ENCODE measurements around the gene TFB2M.
"Not testable (repeated sequence)": the region's sequence is repeated elsewhere in the genome, so short reads cannot be mapped to it uniquely, and the experiment has no call there.

TFB2M gene, protein sequence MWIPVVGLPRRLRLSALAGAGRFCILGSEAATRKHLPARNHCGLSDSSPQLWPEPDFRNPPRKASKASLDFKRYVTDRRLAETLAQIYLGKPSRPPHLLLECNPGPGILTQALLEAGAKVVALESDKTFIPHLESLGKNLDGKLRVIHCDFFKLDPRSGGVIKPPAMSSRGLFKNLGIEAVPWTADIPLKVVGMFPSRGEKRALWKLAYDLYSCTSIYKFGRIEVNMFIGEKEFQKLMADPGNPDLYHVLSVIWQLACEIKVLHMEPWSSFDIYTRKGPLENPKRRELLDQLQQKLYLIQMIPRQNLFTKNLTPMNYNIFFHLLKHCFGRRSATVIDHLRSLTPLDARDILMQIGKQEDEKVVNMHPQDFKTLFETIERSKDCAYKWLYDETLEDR

DNA sequence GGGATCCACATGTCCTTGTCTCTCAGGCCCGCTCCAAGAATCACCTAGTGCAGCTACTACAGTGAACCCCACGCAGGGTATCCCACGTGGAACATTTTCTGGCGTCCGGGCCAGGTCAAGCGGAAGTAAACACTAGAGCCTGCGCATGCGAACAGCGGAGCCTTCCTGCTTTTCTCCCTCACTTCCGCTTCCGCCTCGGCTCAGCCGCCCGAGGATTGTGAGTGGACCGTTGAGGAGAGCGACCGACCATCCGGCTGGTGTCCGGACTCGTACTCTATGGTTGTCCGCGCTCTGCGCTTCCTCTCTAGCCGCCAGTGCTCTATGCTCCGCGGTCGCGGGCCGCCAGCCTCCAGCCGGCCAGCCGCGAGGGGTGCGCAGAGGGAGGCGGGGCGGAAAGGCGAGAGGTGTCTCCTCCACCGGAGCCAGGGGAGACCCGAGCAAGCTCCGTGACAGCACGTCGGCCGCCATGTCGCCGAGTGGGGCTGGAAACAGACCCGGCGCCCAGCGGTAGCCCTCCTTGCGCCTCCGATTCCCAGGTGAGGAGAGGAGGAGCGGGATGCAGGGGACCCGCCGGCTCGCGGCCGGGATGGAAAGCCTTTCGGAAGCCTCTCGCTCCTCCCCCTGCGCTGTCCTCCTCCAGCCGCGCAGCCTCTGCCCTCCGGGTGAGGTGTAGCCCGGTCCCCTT is at the start of gene TFB2M, which contains the start of gene CNST:
Gene TFB2M (minus strand): TSS at position 134 of the 685 bp plus-strand sequence. CDS start 123 bp downstream, at position 11.
Gene CNST (plus strand): TSS at position 329 of the 685 bp plus-strand sequence. CDS start 25,107 bp downstream, outside the sequence.
- DNase-seq, result peak; percentile 97

DNA sequence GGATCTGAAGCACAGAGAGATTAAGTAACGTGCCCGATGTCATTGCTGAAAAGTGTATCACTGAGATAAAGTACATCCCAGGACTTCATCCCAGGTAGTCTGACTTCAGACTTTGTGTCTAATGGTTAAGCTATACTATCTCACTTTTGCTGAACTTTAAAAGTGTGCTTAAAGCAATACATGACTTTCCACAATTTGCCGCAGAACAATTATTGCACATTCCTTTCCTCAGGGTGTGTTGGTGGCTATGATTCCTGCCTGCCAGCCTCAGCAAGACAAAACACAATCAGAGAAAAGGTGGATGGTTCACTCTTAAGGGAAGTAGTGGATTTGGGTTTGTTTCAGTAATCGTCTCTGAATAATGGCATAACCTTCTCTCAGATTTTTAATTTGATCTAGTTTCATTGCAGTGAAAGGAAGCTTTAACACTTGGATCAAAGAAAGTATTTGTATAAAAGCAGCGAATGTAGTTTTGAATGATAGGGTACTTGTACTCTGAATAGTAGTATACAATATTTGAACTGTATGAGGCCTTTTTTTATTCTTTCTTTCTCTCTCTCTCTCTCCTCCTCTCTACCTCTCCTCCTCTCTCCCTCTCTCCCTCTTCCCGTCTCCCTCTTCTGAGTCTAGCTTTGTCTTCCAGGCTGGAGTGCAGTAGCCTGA is 47.2 kb upstream of the TFB2M start:
- no peak for DNase-seq

DNA sequence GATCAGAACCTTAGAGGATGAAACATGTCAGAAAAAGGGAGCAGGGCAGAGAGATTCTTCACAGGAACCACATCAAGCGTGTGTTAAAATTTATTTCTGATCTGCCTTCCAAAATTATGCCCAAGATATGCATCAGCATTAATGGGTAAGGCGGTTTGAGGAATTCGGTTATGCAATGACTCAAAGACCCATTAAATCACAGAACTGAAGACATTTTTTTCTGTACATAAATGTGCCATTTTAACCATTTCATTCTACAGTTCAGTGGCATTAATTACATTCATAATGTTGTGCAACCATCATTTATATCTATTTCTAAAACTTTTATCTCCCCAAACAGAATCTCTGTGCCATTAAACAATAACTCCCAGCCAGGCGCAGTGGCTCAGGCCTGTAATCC is 43.6 kb upstream of the TFB2M start:
- DNase-seq, result no peak

DNA sequence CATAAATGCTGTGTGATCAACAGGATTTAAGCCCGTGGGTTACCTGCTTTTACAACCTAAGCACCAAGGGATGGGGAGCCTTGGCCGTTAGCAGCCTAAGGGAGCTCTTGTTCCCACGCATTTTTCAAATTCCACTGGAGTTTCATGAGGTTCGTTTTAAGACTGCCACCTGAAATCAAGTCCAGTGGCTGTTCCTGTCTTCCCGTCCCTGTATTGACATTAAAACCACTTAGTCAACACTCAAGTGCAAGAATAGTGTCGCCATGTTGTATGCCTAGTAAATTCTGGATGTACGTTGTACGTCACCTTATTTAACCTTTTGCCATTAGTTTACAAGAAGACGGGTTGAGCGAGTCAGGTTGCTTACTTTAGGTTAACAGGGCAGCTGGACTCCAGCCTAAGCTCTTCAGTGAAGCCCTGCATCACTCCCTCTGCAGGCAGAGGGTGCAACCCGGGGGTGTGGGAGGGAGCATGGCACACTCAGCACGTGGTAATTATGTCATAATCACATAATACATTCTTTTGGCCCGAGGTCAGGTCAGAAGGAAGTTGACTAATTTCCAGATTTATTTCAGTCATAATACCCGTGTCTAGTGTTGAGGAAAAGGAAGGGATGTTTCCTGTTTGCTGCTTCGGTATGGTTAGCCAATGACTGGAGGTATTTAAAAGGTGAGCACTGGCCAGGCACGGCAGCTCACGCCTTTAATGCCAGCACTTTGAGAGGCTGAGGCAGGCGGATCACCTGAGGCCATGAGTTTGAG is 42.7 kb upstream of the TFB2M start:
- peak; percentile 94 for DNase-seq

DNA sequence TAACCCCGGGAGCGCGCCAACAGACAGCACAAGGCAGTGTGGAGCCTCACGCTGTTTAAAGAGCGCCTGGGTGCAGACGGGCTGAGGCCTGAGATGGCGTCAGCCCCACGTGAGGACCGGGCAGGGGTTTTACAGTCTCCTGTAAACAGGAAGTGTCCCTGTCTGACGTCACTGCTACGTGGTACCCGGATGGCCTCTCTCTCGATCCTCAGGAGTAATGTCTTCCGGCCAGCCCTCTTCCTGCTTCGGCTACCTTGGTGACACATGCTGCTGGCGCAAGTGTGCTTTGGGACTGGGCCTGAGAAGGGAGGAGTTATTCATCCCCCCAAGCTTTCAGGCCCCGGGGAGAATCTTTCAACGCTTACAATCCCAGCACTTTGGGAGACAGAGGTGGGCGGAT is 41.4 kb upstream of the TFB2M start:
- DNase-seq, result no peak

DNA sequence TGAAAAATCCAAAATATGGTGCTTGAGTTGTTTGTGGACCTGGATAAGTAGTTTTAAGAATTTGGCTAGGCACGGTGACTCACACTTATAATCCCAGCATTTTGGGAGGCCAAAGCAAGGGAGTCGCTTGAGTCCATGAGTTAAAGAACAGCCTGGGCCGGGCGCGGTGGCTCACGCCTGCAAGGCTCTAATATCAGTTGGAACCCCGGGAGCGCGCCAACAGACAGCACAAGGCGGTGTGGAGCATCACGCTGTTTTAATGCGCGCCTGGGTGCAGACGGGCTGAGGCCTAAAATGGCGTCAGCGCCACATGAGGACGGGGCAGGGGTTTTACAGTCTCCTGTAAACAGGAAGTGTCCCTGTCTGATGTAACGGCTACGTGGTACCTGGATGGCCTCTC is 39.2 kb upstream of the TFB2M start:
- not testable (repeated sequence) for DNase-seq

DNA sequence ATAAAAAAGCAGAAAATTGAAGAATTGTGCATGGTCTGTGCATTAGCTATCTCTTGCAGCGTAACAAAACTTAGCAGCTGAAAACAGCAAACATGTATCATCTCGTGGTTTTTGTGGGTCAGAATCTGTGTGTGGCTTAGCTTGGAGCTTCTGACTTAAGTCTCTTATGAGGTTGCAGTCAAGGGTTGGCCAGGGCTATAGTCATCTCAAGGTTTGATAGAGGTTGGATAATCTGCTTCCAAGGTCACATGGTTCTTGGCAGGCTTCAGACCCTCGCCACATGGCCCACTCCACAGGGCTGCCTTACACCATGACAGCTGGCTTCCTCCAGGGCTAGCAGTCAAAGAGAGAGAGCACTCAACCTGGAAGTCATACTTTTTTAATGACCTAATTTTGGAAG is 36.1 kb upstream of the TFB2M start:
- DNase-seq, result no peak

DNA sequence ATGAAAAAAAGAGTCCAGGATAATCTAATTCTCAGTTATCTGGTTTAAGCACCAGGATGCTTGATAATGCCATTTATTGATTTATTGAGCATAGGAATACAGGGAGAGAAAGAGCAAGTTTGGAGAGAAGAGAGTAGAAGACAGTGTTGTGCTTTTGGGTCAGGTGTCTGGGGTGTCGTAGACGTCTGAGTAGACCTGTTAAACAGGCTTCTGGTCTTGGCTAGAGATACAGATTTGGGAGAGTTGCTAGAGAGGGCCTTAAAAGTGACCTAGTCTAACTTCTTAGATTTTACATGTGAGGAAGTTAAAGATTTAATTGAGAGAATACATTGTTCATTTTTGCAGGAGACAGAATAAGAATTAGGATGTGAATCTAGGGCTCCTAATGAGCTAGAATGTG is 34.5 kb upstream of the TFB2M start:
- no peak for DNase-seq

DNA sequence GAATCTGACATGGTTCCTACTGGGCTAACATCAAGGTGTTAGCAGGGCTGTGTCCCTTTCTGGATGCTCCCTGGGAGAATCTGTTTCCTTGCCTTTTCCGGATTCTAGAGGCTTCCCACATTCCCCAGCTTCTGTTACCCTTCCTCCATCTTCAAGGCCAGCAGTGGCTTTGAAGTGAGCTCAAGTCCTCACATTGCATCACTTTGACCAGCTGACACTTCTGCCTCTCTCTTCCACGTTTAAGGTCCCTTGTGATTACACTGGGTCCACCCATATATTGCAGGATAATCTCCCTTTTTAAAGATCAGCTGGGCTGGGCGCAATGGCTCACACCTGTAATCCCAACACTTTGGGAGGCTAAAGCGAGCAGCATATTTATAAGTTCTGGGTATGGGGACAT is 33.3 kb upstream of the TFB2M start:
- no peak for DNase-seq

DNA sequence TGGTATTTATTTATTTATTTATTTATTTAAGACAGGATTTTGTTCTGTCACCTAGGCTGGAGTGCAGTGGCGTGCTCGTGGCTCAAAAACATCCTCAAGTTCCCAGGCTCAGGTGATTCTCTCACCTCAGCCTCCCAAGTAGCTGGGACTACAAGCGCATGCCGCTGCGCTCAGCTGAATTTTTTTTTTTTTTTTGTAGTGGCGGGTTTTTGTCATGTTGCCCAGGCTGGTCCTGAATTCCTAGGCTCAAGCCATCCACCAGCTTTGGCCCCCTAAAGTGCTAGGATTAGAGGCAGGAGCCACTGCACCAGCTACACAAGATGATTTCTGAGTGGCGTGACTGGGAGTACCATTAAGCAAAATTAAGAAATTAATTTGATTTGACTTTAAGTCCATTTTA is 31.9 kb upstream of the TFB2M start:
- no peak for DNase-seq

DNA sequence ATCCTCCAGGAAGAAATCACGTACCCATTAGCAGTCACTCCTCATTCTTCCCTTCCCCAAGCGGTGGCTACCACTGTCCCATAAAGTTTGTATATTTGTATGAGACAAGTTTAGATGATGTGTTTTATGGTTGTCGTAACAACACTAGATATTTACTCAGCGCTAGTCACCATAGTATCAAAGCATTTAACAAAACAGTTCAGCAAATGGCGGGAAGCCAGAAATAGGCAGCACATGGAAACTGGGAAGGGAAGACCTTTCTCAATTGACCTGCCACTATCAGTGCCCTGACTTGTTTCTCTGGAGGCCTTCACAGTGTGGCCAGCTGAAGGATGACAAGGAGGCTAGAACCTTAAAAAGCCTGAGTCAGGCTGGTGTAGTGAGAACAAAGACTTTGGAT is 31.3 kb upstream of the TFB2M start:
- peak; percentile 44 for DNase-seq

DNA sequence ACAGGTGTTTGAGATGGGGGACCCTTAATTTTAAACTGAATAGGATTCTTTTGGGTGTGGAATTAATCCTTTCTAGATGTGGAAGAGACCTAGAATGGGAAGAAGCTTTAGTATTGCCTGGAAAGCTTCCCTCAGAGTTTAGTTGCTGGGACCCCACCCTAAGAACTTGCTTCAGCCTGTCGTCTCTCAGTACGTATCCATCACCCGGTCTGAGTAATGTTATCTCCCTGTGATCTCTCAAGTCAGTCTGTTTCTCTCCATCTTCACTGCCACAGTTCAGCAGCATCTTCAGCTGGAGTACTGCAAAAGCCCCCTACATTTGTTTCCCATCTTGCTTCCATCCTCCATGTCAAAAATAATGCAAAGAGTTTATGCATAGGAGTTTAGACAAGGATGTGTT is 29.1 kb upstream of the TFB2M start:
- no peak for DNase-seq

DNA sequence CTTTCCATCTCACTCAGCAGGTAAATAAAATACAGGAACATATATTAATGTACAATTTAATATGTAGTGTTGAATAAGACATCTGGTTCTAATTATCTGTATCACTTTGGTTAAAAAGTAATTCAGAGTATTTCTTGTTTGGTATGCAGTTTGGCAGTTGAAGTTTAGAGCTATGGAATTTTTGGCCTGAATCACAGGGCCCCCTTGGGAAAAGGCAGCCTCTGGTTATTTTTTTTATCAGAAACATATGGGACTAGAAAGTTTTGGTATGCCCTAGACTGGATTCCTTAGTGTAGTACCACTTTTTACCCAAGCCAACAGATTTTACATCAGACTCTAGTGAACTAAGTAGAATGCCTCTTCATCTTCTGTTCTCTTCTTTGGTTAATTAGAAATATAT is 26.6 kb upstream of the TFB2M start:
- DNase-seq, result no peak

DNA sequence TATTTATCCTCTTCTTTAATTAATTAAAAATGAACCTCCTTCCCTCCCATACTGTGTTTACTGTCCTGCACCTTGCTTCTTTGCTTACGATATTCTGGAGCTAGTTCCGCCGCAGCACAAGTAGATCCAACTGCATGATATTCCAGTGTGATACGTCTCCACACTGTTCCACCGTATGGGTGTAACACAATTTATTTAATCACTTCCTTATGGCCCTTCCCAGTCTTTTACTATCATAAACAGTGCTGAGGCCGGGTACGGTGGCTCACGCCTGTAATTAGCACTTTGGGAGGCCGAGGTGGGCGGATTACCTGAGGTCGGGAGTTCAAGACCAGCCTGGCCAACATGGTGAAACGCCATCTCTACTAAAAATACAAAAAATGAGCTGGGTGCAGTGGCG is 25.9 kb upstream of the TFB2M start:
- DNase-seq, result no peak

DNA sequence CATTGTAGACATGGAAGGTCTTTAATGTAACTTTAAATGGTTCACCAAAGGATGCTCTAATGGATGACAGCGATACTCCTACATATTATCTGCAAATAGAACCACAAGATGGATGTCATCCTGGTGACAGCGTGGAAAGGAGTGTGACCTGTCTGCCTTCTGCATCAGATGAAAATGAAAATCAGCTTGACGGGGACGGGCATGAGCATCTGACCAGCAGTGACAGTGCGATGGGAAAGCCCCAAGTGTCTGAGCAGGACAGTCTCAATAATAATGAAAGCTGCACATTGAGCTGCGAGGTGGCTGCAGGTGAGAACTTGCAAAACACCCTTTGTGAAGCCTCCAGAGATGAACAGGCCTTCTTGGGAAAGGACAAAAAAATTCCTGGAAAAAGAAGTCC is 25.4 kb upstream of the TFB2M start:
- no peak for DNase-seq

DNA sequence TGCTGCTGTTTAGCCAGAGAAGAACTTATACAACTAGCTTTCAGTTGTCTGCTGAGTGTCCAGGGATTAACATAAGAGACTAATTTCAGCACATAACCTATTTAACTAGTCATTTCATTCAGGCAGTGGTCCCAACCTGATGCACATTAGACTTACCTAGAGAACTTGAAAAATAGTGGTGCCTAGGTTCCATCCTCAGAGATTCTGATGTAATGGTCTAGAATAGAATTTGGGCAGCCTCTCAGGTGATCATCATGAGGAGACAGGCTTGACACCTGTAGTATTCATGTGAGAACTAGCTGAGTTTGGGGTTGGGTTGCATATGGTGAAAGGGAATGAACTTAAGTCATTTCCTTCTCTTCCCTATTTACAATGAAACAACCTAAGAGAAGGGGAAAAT is 25.0 kb upstream of the TFB2M start:
- DNase-seq, result no peak

DNA sequence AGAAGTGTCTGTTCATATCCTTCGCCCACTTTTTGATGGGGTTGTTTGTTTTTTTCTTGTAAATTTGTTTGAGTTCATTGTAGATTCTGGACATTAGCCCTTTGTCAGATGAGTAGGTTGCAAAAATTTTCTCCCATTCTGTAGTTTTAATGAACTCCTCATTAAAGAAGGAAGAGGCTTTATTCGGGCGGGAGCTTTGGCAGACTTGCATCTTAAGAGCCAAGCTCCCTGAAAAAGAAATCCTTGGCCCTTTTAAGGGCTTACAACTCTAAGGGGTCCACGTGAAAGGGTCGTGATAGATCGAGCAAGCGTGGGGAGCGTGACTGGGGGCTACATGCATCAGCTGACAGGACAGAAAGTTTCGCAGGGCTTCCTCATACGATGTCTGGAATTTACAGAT is 23.9 kb upstream of the TFB2M start:
- not testable (repeated sequence) for DNase-seq

DNA sequence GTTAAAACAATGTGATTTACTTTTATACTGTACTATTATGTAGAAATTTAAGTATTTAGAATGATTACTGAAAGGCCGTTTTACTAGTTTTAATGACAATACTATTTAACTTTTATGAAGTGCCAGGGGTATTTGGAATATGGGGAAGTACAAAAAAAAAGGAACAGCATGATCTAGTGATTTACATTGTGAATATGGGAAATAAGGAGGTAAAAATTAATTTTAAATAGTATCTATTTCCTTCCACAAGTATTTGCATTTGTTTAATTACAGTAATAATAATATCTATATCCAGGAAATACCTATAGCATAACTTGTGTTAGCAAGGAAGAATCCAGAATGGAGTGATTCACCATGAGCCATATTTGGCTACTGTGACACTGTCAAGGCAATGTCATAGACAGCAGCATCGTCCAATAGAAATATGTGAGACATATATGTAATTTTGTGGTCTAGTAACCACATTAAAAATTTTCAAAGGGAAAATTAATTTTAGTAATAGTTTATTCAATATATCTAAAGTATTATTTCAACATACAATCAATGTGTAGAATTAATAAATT is 22.2 kb upstream of the TFB2M start:
- no peak for DNase-seq

DNA sequence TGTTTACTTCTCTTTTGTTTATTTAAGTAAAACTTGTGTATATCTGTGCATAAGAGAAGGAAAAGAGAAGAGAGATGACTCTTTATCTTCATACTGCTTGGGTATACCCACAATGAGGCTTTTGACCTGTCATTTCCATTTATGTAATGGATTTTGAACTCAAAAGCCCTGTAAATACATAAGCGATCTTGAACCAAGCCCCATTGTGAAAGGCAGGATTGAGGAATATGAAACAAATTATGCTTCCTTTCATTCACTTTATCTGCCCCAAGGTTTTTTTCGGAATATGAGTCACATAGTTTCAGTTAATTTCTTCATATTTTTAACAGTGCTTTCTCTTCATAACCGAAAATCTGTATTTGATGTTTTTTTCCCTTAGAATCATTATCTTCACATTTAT is 21.5 kb upstream of the TFB2M start:
- no peak for DNase-seq

DNA sequence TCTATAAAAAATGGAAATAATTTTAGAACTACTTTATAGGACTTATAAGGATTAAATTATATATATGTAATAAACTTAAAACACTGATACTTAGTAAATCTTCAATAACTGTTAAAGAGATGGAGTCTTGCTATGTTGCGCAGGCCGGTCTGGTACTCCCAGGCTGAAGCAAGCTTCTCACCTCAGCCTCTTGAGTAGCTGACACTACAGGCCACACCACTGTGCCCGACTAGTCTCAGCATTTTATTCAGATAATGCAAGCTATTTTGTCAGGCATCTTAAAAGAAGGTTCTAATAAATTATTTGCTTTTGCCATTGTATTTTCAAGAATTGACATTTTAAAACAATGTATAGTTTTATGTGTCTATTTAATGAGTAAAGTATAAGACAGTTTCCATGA is 21.0 kb upstream of the TFB2M start:
- no peak for DNase-seq

DNA sequence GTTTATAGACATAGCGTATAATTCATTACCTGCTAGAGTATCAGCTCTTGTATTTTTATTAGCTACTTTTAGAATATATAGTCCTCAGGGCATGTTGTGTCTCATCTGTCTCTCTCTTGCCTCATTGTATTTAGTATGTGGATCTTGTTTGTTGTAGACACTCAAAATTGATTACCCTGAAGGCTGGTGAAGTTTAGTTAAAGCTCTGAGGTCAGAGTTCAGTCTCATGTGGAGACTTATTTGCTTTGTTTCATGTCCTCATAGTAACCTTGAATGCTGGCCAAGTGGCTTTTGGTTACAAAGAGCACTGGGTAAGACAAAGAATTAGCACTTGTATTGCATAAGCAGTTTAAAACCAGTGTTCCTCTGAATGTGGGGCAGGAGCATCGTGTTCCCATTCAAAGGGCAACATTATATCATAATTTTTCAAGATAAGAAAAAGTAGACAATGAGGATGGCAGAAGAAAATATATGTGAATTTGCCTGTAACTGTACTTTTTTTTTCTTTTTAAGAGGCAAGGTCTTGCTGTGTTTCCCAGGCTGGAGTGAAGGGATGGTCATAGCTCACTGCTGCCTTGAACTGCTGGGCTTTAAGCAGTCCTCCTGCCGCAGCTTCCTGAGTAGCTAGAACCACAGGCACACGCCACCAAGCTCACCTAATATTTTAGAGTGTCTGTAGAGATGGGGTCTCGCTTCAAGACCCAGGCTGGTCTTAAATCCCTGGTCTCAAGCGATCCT is 17.6 kb upstream of the TFB2M start:
- peak; percentile 59 for DNase-seq

DNA sequence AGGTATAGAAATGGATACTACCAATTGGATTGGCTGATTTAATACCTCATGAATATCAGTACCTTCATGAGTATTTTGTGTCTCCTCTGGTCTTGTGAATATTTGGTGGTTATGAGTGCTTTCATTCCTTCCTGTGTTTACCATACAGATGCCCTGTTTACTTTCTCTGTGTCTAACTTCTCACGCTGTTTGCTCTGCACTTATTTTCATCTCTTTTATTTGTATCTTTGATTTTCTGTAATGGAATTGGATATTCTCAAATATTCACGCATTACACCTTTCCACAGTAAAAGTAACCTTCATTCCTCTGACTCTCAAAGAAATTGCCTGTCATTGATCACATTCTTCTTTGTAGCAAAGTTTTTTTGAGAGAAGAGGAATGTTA is 17.0 kb upstream of the TFB2M start:
- DNase-seq, result no peak
